GM18909 (cell line): ENCODE data around the gene PSMC3.
A peak's percentile ranks its signal among the peaks of the same experiment; 100 is the strongest.

Experiments used
- ATAC-seq: cut with Tn5 transposase; IDR thresholded peaks from one replicate; pipeline ENCODE4 v1.9.1; 2021; ENCODE audit warnings: mild to moderate bottlenecking; ENCODE audit not compliant: unreplicated experiment, poor library complexity

PSMC3 gene

DNA sequence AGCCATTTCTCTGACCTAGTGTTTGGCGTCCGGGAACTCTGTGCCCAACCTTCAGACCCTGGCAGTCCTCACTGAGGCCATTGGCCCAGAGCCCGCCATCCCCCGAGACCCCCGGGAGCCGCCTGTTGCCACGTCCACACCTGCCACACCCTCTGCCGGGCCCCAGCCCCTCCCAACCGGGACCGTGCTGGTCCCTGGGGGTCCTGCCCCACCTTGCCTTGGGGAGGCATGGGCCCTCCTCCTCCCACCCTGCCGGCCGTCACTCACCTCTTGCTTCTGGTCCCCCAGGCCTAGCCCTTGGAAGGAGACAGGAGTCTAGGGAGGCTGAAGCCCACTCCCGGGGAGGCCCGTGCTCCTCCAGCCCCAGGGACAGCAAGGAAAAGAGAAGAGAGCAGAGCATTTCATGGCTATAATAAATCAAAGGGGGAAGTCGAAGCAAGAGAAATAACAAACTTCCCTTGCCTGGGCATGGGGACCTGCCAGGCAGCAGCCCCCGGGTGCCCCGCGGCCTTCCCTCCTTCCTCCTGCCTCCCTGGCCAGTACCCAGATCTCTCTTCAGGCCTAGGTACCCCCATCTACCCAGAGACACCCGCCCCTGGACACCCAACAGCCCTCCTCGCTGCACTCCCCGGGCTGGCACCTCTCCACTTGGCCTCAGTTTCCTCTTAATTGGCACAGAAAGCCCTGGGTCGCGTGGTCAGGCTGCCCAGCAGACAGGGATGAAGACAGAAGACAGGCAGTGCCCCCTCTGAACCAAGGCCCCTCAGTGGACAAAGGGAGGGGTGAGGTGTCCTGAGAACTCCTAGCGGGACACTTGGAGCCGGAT, 30.8 kb downstream of the PSMC3 start:
- ATAC-seq = peak; percentile 1

DNA sequence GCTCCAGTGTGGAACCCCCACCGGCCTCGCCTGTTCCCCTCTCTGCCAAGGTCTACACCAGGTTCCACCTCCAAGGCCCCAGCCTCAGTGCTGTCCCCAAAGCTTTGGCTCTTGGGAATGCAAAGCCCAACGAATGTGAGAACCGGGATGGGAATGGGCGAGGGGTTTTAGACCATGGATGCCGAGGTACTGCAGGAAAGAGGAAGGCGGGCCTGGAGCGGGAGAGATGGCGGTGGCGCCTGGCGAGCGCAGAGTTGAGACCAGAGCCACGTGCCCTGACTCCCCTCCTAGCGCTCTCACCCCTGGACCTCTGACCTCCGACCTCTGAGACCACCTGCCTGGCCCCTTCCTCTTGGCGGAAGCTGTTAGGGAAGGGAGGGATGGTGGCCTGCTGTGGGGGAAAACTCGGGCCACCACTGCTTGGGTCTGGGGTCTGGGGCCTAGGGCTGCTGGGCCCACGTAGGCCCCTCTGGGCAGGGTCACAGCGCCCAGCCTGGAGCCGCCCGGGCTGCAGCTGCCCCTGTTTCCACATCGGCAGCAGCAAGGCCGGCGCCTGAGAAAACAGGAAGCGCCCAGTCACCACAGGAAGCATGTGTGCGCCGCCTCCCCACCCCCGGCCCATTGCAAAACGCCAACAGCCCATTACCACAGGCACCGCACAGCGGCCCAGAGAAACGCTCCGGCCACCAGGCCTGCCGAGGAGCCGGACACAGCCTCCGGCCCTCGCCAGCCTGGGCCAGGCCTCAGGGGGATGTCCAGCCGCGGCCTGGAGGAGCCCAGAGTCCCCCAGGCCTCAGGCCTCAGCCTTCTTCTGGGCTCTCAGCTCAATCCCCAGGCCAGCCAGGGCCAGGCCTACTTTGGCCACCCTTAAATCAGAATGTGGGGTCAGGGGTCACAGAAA, 31.7 kb downstream of the PSMC3 start:
- peak; percentile 69 for ATAC-seq

DNA sequence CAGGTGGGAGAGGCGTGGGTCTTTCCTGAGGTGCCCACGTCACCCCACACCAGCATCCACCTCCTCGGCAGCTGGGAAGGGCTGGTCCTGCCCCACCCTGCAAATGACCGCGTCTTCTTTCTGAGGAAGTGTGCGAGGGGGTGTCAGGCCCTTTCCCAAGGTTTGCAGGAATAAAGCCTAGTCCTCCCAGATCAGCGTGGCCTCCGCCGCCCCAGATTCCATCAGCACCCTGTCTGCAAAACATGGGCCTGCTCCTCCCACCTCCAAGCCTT, 32.3 kb downstream of the PSMC3 start:
- no peak for ATAC-seq

DNA sequence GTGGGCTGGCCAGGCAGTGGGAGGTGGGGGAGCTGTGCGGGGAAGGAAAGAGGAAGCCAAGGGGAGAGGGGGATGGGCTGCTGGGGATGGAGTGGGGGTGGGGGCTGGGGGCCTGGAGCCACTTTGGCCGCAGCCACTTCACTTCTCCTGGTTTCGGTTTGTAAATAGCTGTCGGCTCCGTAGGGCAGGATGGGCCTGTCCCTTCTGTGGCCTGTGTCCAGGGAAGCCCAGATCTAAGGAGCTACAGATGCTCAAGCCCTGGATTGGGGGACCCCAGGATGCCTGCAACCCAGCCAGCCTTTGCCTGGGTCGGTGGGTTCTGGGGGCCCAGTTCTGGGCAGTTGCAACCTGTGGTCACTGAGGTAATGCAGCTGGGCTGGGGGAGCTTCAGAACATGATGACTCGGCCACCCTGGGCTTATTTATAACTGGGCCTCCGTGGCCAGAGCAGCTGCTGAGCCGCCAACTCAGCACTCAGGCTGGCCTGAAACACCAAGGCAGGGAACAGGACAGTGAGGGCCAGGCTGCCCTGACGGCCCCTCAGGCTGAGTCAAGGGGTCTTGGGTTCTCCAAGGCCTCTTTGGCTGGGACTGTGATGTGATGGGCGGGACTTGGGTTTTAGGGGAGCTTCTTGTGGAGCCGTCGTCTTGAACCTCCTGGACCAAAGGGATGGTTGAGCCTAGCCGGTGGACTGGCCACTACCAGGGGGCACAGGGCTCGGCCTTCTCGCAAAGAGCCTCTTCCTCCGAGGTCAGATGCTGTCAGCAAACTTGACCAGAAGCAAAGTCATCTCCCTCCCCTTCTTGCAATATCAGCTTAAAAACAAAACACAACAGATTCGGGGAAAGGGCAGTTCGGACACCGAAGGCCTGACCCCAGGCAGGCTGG, 32.8 kb downstream of the PSMC3 start:
- ATAC-seq = no peak

DNA sequence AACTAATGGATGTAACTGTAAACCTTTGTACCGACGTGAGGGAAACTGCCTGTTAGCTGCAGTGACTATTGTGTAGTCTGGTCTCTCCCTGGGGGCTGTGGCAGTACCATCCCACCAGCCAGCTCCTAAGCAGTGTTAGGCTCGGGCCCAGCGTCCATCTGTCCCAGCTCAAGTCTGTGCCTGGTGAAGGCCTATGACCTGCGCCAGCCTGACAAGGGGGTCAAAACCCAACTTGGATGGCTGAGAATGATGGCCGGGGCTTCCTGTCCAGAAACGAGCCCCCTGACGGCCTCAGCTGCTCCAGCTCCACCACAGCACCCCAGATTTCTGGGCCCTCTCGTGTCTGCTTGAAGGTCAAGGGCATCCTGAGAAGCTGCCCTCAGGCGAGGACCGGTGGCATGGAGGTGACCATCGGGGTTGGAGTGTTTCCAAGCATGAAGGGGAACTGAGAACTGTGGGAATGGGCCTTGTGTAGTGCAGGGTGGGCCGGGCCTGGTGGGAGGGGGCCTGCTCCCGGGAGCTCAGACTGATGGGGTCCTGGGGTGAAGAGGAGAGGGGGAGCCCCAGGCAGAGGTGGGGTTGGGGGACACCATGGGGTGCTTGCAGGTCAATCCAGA, 33.6 kb downstream of the PSMC3 start:
- ATAC-seq = no peak

DNA sequence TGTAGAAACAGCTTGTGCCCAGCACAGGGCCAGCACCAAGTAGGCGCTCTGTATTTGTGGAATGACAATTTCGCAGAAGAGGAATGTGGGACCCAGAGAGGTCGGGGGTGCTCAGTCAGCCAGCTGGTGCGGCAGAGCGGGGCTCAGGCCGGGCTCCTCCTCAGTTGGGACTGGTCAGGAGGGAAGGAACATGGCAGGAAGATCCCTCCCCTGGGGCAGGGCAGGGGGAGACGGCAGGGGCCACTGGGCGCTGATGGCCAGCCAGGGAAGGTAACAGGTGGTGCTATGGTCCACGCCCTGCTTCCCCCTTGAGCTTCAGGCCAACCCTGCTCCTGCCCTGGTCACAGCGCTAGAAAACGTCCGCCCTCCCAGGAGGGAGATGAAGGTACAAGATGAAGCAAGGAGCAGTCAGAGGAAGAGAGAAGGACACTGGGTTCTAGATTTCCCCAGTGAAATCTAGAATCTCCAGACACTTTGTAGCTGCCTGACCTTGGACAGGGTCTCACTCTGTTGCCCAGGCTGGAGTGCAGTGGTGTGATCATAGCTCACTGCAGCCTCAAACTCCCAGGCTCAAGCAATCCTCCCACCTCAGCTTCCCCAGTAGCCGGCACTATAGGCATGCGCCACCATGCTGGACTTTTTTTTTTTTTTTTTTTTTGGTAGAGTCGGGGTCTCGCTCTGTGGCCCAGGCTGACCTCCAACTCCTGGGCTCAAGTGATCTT, 34.4 kb downstream of the PSMC3 start:
- ATAC-seq = no peak

DNA sequence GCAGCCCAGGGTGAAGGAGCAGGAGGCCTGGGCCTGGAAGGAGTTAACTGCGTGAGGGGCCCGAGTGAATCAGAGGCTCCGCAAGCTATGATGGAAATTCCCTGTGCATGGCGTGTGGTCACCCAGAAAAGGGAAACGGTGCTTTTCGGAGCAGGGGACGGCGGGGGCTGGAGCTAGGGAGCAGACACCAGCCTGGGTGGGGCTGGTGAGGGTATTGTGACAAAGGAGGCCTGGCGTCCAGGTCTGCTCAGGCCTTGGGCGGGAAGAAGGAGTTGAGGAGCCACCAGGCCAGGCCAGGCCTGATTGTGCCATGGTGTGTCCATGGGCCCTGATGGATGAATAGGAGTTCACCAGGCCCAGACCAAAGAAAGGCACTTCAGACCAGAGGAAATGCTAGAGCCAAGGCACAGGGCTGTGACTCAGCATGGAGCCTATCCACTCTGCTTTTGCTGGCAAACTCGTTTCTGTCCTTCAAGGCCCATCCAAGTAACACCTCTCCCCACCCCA, 35.1 kb downstream of the PSMC3 start:
- no peak for ATAC-seq

DNA sequence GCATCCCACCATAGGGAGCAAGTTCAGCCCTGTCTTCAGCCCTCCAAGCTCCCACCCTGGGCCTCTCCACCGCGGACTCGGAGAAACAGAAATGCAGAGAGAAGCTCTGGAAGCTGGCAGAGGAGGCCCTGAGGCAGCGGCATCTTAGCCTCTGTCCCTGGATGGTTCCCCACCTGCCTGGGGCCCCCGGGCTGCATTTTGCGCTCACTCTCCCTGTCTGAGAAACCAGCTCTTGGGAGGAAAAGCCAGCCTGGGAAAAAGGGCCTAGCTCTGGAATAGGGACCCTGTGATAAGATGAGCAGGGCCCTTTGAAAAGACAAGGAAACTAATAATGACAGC, 35.8 kb downstream of the PSMC3 start:
- no peak for ATAC-seq

DNA sequence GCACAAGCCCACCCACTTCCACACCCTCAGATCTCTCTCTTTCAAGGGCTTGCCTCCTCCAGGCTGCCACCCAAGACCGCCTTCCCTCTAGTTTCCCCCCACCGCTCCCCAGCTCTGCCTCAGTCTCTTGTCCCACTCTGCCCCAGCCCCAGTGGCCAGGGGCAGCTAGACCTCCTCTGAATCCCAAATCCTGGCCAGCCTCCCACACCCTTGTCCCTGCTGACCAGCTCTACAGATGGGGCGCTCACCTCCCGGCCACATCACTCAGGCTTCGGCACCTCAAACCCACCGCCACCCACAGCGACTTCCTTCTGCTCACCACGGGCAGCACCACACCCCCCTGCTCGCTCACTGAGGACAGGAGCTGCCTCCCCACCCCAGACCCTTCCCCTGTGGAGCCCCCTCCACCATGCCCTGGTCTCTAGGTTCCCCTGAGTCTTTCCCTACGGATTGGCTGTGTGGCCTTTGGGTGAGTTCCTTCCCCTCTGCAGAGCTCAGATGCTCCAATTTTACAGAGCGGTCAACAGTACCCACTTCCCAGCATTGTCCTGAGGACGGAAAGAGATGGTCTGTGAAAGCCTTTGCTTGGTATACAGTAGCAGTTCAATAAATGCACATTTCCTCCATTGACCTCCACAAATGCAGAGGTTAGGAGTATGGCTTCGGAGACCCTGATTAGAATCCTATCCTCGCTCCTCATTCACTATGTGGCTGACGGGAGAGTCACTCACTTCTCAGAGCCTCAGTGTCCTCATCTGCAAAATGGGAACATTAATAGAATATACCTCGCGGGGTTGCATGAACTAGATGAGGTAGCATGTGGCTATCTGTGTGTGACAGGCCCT, 36.4 kb downstream of the PSMC3 start:
- no peak for ATAC-seq

DNA sequence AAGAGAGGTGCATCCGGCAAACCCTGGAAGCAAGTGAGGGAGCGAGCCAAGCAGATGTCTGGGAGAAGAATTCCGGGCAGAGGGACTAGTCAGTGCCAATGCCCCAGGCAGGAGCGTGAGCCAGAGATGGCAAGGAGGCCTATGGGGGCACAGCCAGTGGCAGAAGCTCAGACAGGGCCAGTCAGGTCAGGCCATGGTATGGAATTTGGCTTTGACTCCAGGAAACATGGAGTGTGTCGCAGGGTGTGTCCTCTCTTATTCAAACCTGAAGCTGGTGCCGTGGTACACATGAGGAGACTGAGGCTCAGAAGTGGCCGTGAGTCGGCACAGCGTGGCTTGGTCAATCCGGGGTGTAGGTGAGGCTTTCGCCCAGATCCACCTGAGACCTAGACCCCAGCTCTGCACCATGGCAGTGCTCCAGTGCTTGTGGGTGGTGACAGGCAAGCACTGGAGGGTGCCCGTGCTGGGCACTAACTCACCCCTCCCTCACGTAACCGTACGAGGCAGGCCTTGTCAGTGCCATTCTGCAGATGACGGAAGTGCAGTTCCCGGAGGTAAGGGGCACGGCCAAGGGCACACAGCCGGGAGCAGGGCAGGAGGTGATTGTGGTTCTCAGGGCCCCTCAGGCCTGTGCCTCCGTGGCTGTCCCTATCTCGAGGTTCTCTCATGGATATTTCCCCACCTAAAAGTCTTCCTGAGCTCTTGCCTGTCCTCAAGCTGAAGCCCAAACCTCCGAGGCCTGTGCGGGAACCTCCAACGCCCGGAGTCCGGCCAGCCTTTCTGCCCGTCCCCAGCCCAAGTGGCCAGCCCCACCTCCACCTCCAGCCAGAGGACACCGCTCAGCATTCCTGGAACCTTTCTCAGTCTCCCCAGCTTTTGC, 37.3 kb downstream of the PSMC3 start:
- no peak for ATAC-seq

DNA sequence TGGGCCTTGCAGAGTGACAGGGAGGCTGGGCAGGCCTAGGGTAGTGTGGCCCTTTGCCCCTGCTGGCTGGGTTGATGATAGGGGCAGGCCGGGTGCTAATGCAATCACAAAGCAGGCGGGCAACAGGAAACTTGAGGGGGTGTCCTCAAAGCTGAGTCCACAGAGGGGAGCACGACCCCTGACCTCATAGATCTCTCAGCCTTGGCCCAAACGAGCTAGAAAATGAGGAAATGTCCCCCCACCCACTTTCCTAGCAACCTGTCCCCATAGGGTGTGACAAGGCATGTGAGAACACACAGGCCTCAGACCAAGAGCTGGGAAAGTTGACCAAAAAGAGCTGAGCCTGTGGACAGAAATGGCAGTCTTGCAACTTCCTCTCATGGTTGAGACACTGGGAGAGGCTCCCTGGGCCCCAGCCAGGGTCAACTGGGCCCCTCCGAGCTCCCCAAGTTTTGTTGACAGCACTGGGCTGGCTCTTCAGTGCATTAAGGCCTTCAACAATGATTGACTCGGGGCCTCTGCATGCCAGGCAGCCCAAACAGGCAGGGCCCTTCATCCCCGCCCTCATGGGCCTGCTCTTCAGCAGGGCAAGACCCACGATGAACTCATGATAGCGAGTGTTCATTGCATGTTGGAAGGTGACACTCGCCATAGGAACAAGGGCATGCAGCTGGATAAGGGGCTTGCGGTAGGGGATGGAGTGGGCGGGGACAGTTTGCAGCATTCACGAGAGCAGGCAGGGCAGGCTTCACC, 38.1 kb downstream of the PSMC3 start:
- ATAC-seq = no peak

DNA sequence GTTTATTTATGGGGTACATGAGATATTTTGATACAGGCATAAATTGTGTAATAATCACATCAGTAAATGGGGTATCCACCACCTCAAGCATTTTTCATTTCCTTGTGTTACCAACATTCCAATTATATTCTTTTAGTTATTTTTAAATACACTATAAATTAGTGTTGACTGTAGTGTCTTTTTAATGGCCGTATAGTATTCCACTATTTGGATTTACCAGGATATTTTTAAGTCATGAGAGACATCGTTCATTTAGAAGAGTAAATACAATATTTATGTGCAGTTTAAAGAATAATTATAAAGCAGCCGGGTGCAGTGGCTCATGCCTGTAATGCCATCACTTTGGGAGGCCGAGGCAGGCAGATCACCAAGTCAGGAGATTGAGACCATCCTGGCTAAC, 41.7 kb downstream of the PSMC3 start:
- ATAC-seq = no peak

DNA sequence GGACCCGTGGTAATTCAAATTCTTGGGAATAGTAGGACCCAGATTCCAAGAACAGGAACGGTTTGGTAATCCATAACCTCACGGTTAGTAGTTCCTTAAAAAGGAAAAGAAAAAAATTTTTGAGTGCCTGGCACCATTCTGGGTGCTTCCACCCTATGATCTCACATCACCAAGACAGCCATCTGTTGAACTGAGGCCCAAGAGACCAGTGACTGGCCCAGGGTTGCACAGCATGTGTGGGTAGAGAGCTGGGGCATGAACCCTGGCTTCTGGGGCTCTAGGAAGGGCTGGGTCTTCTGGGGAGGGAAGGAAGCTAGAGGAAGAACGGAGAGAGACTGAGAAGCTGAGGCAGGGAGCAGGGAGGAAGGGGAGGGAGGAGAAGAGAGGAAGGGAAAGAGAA, 43.2 kb downstream of the PSMC3 start:
- ATAC-seq = no peak

DNA sequence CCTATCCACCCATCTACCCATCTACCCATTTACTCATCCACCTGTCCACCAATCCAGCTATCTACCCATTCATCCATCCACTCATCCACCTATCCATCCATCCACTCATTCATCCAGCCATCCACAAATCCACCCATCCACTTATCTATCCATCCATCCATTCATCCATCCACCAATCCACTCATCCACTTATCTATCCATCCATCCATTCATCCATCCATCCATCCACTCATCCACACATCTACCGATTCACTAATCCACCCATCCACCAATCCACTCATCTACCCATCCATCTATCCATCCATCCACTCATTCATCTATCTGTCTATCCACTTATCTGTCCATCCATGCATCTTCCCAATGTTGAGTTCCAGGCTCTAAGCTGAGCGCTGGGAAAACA, 46.2 kb downstream of the PSMC3 start:
- no peak for ATAC-seq

DNA sequence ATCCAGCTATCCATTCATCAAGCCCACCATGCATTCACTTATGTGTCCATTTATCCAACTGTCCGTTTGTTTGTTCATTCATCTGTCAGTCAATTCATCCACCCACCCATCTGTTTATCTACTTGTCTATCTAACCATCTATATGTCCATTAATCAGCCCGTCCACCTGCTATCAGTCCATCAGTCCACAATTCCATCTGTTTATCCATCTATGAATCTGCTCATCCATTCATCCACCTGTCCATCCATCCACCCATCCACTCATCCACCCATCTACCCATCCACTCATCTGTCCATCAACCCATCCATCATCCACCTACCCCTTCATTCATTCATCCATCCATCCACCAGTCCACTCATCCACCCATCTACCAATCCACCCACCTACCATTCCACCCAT, 46.9 kb downstream of the PSMC3 start:
- ATAC-seq = no peak

DNA sequence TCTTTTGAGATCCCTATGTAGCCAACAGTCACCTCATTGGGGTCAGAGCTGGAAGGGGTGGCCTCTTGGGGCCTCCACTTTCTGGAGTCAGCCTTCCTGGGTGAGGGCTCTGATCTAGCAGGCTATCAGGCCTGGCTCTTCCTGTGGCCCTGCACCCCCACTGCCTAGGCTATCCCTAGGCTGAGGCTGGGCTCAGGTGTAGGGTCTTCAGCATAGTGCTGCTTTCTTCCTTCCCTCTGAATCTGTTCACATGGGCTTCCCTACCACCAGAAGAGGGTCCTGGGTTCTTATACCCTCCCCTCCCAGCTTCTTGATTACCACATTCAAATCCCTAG, 47.4 kb downstream of the PSMC3 start:
- no peak for ATAC-seq
